Measurements from ENCODE around the gene EEF2KMT. TPM values are rescaled to one million over a fixed set of nuclear protein-coding genes. Genes with fewer than 3 reads are reported as not detected.

The EEF2KMT gene
- total and polyA plus RNA-seq, 9 of the 15 experiments (the other 6 are each of a cell fraction or from before 2014, with no cell fraction given) = 4.2 to 22.7 (median 12.8) TPM

- TF ChIP-seq, protein P1, sequence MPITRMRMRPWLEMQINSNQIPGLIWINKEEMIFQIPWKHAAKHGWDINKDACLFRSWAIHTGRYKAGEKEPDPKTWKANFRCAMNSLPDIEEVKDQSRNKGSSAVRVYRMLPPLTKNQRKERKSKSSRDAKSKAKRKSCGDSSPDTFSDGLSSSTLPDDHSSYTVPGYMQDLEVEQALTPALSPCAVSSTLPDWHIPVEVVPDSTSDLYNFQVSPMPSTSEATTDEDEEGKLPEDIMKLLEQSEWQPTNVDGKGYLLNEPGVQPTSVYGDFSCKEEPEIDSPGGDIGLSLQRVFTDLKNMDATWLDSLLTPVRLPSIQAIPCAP (CRISPR knock-in tag; IDR thresholded peaks at IDR 0.05; ENCODE audit: borderline replicate concordance) = 0 out of 2 replicates have a peak, but pooled peaks have one; percentile 19
- TF ChIP-seq KLF16 (IDR thresholded peaks at IDR 0.05) (no peak), CCAR2 (IDR thresholded peaks at IDR 0.05; ENCODE audit: low read depth, low read length) (no peak), CHD2 (IDR thresholded peaks at IDR 0.05; ENCODE audit: low read depth, low read length) (no peak), ZNF583 (CRISPR knock-in tag; IDR thresholded peaks at IDR 0.05) (0 out of 2 replicates have a peak, but pooled peaks have one; percentile 52), PTTG1 (tag; IDR thresholded peaks at IDR 0.05; ENCODE audit: low read depth) (no peak), ZBTB12 (CRISPR knock-in tag; IDR thresholded peaks at IDR 0.05) (no peak), BCLAF1 (IDR thresholded peaks at IDR 0.05; ENCODE audit: borderline replicate concordance in 1 of 2, control insufficient read depth in 1 of 2, low read depth in 2 of 2, low read length in 1 of 2) (no peak), TAF7 (tag; IDR thresholded peaks at IDR 0.05) (peak; percentile 89), POLR2G (IDR thresholded peaks at IDR 0.05; ENCODE audit: low read depth, low read length) (peak; percentile 98), SAP30 (IDR thresholded peaks at IDR 0.05; ENCODE audit: borderline replicate concordance, insufficient read depth, low read depth, low read length, poor library complexity, severe bottlenecking) (peak; percentile 98), THRAP3 (IDR thresholded peaks at IDR 0.05; ENCODE audit: borderline replicate concordance) (no peak), SMAD2 (IDR thresholded peaks at IDR 0.05; ENCODE audit: low read depth, low read length) (no peak), RB1 (IDR thresholded peaks at IDR 0.05; ENCODE audit: low read depth) (peak; percentile 79; the same call in 1 of the 2 replicates), PCBP1 (IDR thresholded peaks at IDR 0.05; ENCODE audit: low read depth, low read length, poor library complexity, severe bottlenecking) (no peak)
- TF ChIP-seq, protein P2, sequence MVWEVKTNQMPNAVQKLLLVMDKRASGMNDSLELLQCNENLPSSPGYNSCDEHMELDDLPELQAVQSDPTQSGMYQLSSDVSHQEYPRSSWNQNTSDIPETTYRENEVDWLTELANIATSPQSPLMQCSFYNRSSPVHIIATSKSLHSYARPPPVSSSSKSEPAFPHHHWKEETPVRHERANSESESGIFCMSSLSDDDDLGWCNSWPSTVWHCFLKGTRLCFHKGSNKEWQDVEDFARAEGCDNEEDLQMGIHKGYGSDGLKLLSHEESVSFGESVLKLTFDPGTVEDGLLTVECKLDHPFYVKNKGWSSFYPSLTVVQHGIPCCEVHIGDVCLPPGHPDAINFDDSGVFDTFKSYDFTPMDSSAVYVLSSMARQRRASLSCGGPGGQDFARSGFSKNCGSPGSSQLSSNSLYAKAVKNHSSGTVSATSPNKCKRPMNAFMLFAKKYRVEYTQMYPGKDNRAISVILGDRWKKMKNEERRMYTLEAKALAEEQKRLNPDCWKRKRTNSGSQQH (CRISPR knock-in tag; IDR thresholded peaks at IDR 0.05) = no peak
- TF ChIP-seq, protein P3, sequence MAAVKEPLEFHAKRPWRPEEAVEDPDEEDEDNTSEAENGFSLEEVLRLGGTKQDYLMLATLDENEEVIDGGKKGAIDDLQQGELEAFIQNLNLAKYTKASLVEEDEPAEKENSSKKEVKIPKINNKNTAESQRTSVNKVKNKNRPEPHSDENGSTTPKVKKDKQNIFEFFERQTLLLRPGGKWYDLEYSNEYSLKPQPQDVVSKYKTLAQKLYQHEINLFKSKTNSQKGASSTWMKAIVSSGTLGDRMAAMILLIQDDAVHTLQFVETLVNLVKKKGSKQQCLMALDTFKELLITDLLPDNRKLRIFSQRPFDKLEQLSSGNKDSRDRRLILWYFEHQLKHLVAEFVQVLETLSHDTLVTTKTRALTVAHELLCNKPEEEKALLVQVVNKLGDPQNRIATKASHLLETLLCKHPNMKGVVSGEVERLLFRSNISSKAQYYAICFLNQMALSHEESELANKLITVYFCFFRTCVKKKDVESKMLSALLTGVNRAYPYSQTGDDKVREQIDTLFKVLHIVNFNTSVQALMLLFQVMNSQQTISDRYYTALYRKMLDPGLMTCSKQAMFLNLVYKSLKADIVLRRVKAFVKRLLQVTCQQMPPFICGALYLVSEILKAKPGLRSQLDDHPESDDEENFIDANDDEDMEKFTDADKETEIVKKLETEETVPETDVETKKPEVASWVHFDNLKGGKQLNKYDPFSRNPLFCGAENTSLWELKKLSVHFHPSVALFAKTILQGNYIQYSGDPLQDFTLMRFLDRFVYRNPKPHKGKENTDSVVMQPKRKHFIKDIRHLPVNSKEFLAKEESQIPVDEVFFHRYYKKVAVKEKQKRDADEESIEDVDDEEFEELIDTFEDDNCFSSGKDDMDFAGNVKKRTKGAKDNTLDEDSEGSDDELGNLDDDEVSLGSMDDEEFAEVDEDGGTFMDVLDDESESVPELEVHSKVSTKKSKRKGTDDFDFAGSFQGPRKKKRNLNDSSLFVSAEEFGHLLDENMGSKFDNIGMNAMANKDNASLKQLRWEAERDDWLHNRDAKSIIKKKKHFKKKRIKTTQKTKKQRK (IDR thresholded peaks at IDR 0.05; ENCODE audit: borderline replicate concordance, low read depth, low read length) = no peak
Measured at GRCh38 chr16:5071681-5072333, 25.8 kb downstream of the EEF2KMT start, which contains the start of gene ALG1 (continued).

Measured in K562 (cell line).